Stimulated activated CD8-positive, alpha-beta memory T cell treated with anti-CD3 and anti-CD28 coated beads, Interleukin-12 subunit alpha, Interleukin-12 subunit beta, amount 100 ng/mL, for 24 hours (primary cell): Measurements from ENCODE around the gene C1orf210.

Experiments
- DNase-seq: peaks from one replicate; pipeline ENCODE4 v3.0.0-alpha.2; 2020; ENCODE audit errors: extremely low read depth

Gene C1orf210

DNA sequence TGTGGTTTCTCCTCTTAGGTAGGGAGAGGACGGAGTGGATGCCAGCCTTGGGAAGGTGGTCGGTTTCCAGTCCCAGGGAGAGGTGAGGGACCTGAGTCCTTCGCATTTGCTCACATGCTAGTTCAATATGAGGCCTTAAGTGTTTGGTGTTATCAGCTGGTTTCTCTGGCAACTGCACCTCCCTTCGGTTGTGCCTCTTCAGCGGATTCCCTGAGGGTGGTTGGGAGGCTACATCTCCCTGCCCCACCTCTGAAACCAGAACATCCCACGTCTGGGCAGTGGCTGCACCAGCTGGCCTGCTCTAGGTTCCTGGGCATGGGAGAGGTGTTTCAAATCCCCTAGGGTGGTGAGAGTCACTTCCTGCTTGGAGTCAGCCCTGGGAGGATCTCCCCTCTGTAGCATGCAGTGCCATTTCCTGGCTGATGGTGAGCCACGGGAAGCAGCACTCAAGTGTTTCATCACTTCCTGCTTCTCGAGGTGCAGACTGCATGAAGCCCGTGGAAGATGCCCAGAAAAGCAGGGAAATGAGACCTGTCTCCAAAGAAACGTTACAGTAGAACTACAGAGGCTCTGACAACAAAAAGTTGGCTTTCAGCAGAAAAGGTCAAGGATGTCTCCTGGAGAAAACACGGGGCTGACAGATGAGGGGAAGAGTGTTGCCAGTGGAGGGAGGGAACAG, 11.1 kb downstream of the C1orf210 start:
- no peak for DNase-seq

DNA sequence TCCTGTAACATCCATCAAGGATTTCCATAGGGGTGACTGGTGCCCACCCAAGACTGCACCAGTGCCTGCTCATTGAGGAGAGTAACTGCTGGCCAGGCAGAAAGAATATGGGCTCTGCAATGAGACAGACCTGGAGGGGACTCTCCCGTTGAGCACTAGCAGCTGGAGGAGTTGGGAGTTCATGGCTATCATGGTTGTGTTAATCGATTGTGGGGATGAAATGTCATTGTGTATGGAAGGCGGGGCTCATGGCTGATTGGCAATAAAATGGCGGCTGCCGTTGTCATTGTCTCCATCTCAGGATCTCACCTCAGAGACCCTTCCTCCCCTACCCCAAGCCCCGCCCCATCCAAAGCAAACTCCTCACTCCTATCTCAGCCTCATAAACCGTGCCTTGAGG, 11.7 kb downstream of the C1orf210 start:
- DNase-seq = no peak

DNA sequence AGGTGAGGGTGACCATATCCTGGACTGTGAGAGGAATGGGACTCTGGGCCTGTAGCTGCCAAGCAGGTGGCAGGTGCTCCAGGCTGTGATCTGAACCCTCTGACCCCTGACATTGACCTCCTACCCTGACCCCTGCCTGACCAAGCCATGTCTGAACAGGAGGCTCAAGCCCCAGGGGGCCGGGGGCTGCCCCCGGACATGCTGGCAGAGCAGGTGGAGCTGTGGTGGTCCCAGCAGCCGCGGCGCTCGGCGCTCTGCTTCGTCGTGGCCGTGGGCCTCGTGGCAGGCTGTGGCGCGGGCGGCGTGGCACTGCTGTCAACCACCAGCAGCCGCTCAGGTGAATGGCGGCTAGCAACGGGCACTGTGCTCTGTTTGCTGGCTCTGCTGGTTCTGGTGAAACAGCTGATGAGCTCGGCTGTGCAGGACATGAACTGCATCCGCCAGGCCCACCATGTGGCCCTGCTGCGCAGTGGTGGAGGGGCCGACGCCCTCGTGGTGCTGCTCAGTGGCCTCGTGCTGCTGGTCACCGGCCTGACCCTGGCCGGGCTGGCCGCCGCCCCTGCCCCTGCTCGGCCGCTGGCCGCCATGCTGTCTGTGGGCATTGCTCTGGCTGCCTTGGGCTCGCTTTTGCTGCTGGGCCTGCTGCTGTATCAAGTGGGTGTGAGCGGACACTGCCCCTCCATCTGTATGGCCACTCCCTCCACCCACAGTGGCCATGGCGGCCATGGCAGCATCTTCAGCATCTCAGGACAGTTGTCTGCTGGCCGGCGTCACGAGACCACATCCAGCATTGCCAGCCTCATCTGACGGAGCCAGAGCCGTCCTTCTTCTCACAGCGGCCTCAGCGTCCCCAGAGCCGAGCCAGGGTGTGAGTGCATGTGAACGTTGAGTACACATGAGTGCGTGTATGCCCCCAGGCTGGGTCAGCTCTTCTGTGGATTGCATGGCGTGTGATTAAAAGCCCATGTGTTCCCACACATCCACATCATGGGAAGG, 12.5 kb downstream of the C1orf210 start:
- no peak for DNase-seq

DNA sequence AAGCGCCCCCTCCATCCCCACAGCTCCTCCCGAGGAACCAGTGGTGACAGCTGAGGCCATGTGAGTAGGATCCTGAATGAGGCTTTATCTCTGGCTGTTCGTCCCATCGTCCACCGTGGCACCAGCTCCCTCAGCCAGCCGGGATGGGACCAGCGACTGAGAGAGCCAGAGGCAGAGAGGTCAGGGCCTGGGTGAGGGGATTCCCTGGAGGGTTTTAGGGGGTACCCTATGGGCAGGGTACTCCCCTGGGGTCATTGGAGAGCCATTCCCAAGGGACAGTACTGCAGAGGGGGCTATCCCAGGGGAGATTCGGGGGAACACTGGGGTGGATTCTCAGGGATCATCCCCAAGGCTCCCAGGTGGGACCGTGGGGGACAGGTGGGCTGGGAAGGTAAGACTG, 13.2 kb downstream of the C1orf210 start:
- no peak for DNase-seq

GRCh38 chr1:43271186-43272118, 13.9 kb downstream of the C1orf210 start:
- no peak for DNase-seq

- DNase-seq = no peak
Observed at GRCh38 chr1:43270421-43271095, 14.8 kb downstream of the C1orf210 start.

GRCh38 chr1:43269627-43270375, 15.6 kb downstream of the C1orf210 start, which contains the start of gene TMEM125:
TMEM125 (plus strand) TSS chr1:43269983; CDS start chr1:43272723, 2,740 bp downstream.
- no peak for DNase-seq

DNA sequence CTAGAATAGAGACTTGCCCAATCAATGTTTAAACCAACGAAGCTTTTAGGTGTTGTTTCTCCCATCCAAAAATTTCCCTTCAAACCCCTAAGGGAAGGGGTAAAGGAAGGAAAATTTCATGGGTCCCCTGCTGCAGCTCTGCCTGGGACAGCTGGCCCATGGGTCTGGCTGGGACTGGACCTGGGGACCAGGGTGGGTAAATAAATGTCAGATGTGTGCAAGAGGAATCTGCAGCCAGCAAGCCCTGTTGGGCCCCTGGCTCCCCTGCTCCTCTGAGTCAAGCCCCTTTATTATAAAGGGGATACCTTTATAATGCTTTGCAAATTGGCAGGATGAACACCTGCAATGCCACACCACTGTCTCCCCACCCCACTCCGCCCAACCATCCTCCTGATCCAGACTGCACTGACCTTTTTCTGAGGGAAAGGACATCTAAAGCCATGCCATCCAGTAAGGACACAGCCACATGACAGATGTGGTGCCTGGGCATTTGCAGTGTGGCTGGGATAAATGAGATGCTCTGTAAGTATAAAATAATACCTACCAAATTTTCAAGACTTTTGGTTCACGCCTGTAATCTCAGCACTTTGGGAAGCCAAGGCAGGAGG, 17.5 kb downstream of the C1orf210 start:
- no peak for DNase-seq

DNA sequence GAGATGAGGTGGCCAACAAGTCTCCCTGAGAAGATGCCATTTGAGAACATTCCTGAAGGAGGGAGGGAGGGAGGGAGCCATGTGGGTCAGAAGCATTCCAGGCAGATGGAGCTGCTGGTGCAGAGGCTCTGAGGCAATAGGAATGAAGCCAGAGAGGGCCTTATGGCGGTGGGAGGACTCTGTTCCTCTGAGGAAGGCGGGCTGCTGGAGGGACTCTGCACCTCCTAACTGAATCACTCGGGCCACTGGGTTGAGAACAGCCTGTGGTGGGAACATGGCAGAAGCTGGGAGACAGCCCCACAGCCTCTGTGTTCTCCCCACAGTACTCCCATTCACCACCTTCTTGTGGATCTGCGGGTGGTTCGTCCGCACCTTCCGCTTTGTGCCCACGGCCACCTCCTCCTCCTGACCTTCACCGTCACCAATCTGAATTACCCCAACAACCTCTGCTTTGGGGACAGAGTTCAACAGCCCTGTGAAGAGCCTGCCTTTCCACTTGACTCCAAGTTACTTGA, 18.0 kb downstream of the C1orf210 start:
- no peak for DNase-seq

- no peak for DNase-seq
Observed at GRCh38 chr1:43266881-43267280, 18.5 kb downstream of the C1orf210 start.

DNA sequence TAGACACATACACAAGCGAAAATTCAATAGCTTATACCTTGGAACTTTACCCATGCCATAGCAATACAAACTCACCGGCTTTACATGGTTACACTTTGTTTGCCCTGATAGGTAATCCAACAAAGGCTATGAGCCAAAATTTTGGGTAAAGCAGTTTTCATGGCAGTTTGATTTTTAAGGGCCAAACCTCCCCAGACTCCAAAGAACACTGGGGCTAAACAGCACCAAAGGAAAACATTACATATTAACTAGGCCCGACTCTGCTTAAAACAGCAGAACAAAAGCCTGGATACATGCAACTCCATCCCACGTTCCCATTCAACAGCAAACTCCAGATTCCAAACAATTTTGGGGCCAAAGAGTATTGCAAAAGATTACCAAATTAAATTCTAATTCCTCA, 19.9 kb downstream of the C1orf210 start:
- no peak for DNase-seq

DNA sequence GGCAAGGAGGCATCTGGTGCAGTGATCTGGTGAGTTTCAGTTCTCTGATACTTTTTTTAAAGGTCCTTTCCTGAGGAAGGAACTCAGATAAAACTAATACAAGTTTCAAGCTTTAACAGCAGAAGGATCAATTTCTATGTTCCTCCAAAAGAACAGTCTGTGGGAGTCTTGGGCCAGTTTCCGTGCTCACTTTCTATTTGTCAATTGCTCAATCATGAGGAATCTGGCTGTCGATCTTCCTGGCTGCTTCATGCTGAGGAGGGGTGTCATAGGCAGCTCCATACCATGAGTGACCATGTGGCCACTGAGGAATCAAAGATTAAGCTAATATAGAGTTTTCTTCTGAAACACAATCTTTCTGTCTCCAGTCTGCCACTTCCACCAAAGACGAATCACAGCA, 27.0 kb downstream of the C1orf210 start:
- no peak for DNase-seq

- DNase-seq = no peak
Observed at GRCh38 chr1:43256675-43257570, 28.5 kb downstream of the C1orf210 start.

DNA sequence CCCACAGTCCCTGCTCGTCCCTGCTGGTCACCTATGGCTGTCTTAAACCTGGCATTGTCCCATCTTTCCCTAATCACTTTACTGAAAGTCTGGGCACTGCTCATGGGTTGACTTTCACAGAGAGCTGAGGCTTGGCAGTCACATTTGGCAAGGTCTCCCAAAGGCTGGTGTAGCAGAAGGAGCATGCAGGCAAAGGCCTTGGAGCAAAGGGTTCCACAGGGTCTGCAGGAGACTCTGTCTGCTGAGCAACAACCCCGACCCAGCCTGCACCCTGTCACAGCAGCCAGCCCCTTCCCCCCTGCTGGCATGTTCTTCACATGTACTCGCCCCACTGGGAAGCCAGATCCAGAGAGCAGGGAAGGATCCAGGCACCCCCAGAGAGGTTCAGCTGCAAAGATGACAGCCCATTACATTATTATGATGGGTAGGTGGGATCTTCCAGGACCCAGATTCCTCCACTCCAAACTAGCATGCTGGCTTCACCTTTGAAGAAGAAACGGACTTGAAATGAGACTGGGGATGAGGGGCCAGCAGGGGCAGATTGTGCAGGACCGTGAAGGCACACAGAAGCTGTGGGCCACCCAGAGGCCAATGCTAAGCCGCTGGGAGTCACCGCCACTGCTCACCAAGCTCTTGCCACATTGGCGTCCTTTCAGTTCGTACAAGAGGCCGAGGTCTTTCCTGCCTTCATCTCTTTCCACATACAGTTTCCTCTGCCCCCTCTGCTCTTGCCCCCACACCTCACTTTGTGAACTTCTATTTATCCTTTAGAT, 29.8 kb downstream of the C1orf210 start:
- no peak for DNase-seq

DNA sequence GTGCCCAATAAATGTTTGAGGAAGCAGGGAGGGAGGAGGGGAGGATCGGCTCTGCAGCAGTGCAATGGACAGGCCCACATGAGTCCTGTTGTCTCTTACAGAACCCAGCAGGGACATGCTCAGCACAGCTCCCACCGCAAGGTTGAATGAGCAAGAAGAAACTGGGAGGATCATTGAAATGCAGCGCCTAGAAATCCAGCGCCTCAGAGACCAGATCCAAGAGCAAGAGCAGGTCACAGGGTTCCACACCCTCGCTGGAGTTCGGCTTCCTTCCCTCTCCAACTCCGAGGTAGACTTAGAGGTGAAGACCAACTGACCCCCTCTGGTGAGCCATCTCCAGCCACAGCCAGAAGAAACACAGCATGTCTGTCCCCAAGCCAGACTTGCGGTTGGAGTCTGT, 31.5 kb downstream of the C1orf210 start:
- DNase-seq = no peak

- no peak for DNase-seq
Observed at GRCh38 chr1:43253173-43253572, 32.2 kb downstream of the C1orf210 start.

GRCh38 chr1:43252225-43252624, 33.2 kb downstream of the C1orf210 start:
- no peak for DNase-seq

- DNase-seq = no peak
Observed at GRCh38 chr1:43251024-43251423, 34.4 kb downstream of the C1orf210 start.
